ENCODE results near the gene VPS51. TPM values are rescaled to one million over a fixed set of nuclear protein-coding genes. Genes with fewer than 3 reads are reported as not detected.

The VPS51 gene
- total and polyA plus RNA-seq, 2 of the 13 experiments (the other 11 are each of a cell fraction or from before 2014, with no cell fraction given) = 76.3 to 90.6 TPM

GRCh38 chr11:65121865-65122696, 26.1 kb downstream of the VPS51 start, which contains the start of the genes FAU and MRPL49 (continued):
- TF ChIP-seq, protein P1, sequence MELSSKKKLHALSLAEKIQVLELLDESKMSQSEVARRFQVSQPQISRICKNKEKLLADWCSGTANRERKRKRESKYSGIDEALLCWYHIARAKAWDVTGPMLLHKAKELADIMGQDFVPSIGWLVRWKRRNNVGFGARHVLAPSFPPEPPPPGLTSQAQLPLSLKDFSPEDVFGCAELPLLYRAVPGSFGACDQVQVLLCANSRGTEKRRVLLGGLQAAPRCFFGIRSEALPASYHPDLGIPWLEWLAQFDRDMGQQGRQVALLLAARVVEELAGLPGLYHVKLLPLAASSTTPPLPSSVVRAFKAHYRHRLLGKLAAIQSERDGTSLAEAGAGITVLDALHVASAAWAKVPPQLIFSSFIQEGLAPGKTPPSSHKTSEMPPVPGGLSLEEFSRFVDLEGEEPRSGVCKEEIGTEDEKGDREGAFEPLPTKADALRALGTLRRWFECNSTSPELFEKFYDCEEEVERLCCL (CRISPR knock-in tag; IDR thresholded peaks at IDR 0.05; ENCODE audit: borderline replicate concordance) = no peak
- TF ChIP-seq, protein P2, sequence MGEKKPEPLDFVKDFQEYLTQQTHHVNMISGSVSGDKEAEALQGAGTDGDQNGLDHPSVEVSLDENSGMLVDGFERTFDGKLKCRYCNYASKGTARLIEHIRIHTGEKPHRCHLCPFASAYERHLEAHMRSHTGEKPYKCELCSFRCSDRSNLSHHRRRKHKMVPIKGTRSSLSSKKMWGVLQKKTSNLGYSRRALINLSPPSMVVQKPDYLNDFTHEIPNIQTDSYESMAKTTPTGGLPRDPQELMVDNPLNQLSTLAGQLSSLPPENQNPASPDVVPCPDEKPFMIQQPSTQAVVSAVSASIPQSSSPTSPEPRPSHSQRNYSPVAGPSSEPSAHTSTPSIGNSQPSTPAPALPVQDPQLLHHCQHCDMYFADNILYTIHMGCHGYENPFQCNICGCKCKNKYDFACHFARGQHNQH (CRISPR knock-in tag; IDR thresholded peaks at IDR 0.05) = peak; percentile 85
- TF ChIP-seq MXD4 (CRISPR knock-in tag; IDR thresholded peaks at IDR 0.05) (no peak; the same call in 1 of the 2 replicates), AKAP8 (CRISPR knock-in tag; IDR thresholded peaks at IDR 0.05) (no peak), FOXP1 (IDR thresholded peaks at IDR 0.05) (no peak), FOXP1 (CRISPR knock-in tag; IDR thresholded peaks at IDR 0.05) (no peak), KMT2B (CRISPR knock-in tag; IDR thresholded peaks at IDR 0.05) (peak; percentile 83), ZNF879 (CRISPR knock-in tag; IDR thresholded peaks at IDR 0.05) (no peak), ZEB1 (IDR thresholded peaks at IDR 0.05; ENCODE audit: insufficient replicate concordance, low read depth) (no peak), STAG1 (CRISPR knock-in tag; IDR thresholded peaks at IDR 0.05) (peak; percentile 28; the same call in 1 of the 2 replicates), SIN3A (IDR thresholded peaks at IDR 0.05; ENCODE audit: borderline replicate concordance, low read depth, low read length) (peak; percentile 69; the same call in 1 of the 2 replicates), HMG20B (CRISPR knock-in tag; conservative IDR thresholded peaks at IDR 0.05) (peak; percentile 38; the same call in 1 of the 2 replicates), RFXAP (CRISPR knock-in tag; IDR thresholded peaks at IDR 0.05; ENCODE audit: borderline replicate concordance) (peak; percentile 25; the same call in 1 of the 2 replicates), IRF2 (CRISPR knock-in tag; IDR thresholded peaks at IDR 0.05) (peak; percentile 85), ZNF781 (CRISPR knock-in tag; IDR thresholded peaks at IDR 0.05; ENCODE audit: borderline replicate concordance, not compliant biosample characterization) (peak; percentile 28), CENPBD1 (CRISPR knock-in tag; IDR thresholded peaks at IDR 0.05; ENCODE audit: borderline replicate concordance, low read depth) (no peak)
- TF ChIP-seq, protein P3, sequence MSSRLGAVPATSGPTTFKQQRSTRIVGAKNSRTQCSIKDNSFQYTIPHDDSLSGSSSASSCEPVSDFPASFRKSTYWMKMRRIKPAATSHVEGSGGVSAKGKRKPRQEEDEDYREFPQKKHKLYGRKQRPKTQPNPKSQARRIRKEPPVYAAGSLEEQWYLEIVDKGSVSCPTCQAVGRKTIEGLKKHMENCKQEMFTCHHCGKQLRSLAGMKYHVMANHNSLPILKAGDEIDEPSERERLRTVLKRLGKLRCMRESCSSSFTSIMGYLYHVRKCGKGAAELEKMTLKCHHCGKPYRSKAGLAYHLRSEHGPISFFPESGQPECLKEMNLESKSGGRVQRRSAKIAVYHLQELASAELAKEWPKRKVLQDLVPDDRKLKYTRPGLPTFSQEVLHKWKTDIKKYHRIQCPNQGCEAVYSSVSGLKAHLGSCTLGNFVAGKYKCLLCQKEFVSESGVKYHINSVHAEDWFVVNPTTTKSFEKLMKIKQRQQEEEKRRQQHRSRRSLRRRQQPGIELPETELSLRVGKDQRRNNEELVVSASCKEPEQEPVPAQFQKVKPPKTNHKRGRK (CRISPR knock-in tag; IDR thresholded peaks at IDR 0.05) = no peak
- TF ChIP-seq, protein P4, sequence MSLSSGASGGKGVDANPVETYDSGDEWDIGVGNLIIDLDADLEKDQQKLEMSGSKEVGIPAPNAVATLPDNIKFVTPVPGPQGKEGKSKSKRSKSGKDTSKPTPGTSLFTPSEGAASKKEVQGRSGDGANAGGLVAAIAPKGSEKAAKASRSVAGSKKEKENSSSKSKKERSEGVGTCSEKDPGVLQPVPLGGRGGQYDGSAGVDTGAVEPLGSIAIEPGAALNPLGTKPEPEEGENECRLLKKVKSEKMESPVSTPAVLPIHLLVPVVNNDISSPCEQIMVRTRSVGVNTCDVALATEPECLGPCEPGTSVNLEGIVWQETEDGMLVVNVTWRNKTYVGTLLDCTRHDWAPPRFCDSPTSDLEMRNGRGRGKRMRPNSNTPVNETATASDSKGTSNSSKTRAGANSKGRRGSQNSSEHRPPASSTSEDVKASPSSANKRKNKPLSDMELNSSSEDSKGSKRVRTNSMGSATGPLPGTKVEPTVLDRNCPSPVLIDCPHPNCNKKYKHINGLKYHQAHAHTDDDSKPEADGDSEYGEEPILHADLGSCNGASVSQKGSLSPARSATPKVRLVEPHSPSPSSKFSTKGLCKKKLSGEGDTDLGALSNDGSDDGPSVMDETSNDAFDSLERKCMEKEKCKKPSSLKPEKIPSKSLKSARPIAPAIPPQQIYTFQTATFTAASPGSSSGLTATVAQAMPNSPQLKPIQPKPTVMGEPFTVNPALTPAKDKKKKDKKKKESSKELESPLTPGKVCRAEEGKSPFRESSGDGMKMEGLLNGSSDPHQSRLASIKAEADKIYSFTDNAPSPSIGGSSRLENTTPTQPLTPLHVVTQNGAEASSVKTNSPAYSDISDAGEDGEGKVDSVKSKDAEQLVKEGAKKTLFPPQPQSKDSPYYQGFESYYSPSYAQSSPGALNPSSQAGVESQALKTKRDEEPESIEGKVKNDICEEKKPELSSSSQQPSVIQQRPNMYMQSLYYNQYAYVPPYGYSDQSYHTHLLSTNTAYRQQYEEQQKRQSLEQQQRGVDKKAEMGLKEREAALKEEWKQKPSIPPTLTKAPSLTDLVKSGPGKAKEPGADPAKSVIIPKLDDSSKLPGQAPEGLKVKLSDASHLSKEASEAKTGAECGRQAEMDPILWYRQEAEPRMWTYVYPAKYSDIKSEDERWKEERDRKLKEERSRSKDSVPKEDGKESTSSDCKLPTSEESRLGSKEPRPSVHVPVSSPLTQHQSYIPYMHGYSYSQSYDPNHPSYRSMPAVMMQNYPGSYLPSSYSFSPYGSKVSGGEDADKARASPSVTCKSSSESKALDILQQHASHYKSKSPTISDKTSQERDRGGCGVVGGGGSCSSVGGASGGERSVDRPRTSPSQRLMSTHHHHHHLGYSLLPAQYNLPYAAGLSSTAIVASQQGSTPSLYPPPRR (CRISPR knock-in tag; IDR thresholded peaks at IDR 0.05; ENCODE audit: borderline replicate concordance) = peak; percentile 31; the same call in 1 of the 2 replicates
